Hepatocyte (in vitro differentiated cells): ENCODE measurements around the gene CYP51A1.

Source experiments
- CTCF ChIP-seq: fragments of 200-600 bp; sonication (generic); IDR thresholded peaks from 2 replicates; pipeline ENCODE4 v1.5.1; 2016; ENCODE audit warnings: antibody characterized with exemption, mild to moderate bottlenecking; ENCODE audit not compliant: poor library complexity
- EZH2 ChIP-seq: fragments of 200-600 bp; sonication (generic); IDR thresholded peaks from 2 replicates; pipeline ENCODE4 v1.6.1; 2016; ENCODE audit warnings: antibody characterized with exemption, mild to moderate bottlenecking, borderline replicate concordance

GRCh38 chr7:92108821-92109220 is 25.5 kb downstream of the CYP51A1 start:
- TF ChIP-seq CTCF: no peak
- TF ChIP-seq EZH2: no peak
